Stimulated activated CD8-positive, alpha-beta memory T cell treated with anti-CD3 and anti-CD28 coated beads, Interleukin-12 subunit alpha, Interleukin-12 subunit beta, amount 100 ng/mL, for 1 hour (primary cell): ENCODE results near the gene DNMT3A.

ENCODE experiments used
- DNase-seq: peaks from one replicate; pipeline ENCODE4 v3.0.0-alpha.2; 2020; ENCODE audit warnings: low read depth

Gene DNMT3A

GRCh38 chr2:25257032-25257552, 84.6 kb downstream of the DNMT3A start:
- no peak for DNase-seq

GRCh38 chr2:25256488-25256875, 85.2 kb downstream of the DNMT3A start:
- no peak for DNase-seq

GRCh38 chr2:25255745-25256487, 85.8 kb downstream of the DNMT3A start:
- DNase-seq: no peak

- no peak for DNase-seq
Measured at GRCh38 chr2:25254961-25255360, 86.8 kb downstream of the DNMT3A start.

- no peak for DNase-seq
Measured at GRCh38 chr2:25253153-25253626, 88.5 kb downstream of the DNMT3A start.

GRCh38 chr2:25252291-25253152, 89.2 kb downstream of the DNMT3A start:
- DNase-seq: peak; percentile 27

GRCh38 chr2:25251422-25252273, 90.1 kb downstream of the DNMT3A start:
- DNase-seq: no peak

GRCh38 chr2:25251071-25251421, 90.7 kb downstream of the DNMT3A start:
- no peak for DNase-seq

GRCh38 chr2:25250331-25251070, 91.2 kb downstream of the DNMT3A start:
- no peak for DNase-seq

GRCh38 chr2:25249785-25250184, 91.9 kb downstream of the DNMT3A start:
- DNase-seq: no peak

- DNase-seq: no peak
Measured at GRCh38 chr2:25247792-25248512, 93.8 kb downstream of the DNMT3A start.

- no peak for DNase-seq
Measured at GRCh38 chr2:25246558-25247290, 95.0 kb downstream of the DNMT3A start.

GRCh38 chr2:25246001-25246400, 95.7 kb downstream of the DNMT3A start:
- DNase-seq: no peak

GRCh38 chr2:25245141-25245540, 96.6 kb downstream of the DNMT3A start:
- DNase-seq: no peak

GRCh38 chr2:25243995-25244394, 97.7 kb downstream of the DNMT3A start:
- no peak for DNase-seq

- no peak for DNase-seq
Measured at GRCh38 chr2:25241452-25241851, 100.3 kb downstream of the DNMT3A start.

GRCh38 chr2:25240636-25241035, 101.1 kb downstream of the DNMT3A start:
- DNase-seq: no peak

- no peak for DNase-seq
Measured at GRCh38 chr2:25238920-25239319, 102.8 kb downstream of the DNMT3A start.

- no peak for DNase-seq
Measured at GRCh38 chr2:25237764-25238163, 104.0 kb downstream of the DNMT3A start.

GRCh38 chr2:25236736-25237135, 105.0 kb downstream of the DNMT3A start:
- DNase-seq: no peak
